HG03342 (cell line): ENCODE measurements around the gene LNX1.

ENCODE experiments used
- ATAC-seq: cut with Tn5 transposase; IDR thresholded peaks from one replicate; pipeline ENCODE4 v1.9.1; 2021; ENCODE audit warnings: mild to moderate bottlenecking, moderate library complexity; ENCODE audit not compliant: unreplicated experiment

Gene LNX1

DNA sequence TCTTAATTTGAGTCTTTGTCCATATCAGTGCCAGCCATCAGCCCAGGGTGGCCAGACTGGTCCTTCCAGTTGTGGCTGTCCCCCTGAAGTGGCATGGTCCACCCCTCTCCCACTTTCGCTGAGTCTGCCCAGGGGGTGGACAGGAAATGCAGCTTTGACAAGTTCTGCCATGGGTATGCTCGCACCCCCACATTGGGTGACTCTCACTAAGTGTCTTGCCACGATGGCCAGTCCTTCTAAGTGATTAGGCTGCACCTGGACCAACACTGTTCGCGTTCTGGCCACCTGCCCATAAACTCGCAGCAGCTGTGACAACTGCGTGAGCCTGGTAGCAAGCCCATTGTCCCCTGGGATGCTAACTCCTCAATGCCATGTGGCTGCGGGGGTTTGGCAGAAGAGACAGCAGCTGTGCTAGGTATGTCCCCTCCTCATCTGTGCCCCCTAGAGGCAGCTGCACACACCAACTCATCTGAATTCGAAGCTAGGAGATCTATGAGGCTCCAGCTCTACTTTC, 10.0 kb upstream of the LNX1 start:
- peak; percentile 76 for ATAC-seq

DNA sequence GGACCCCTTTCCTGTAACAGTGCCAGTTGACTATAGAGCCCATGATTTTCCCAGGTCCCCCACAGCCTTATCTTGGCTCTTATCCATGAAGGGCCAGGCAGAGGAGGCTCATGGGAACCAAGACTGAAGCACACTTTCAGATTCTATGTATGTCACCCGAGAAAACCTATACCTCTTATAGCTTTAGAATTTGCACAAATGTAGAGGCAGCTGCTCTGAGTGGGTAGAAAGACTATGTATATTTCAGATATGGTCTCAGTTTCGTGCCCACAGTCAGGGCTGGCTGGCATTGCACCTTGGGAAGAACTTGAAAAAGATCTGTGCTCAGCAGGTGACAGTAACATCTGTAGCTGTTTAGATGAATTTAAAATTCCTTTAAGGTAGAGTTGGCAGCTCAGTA, 8.3 kb upstream of the LNX1 start:
- ATAC-seq = no peak

DNA sequence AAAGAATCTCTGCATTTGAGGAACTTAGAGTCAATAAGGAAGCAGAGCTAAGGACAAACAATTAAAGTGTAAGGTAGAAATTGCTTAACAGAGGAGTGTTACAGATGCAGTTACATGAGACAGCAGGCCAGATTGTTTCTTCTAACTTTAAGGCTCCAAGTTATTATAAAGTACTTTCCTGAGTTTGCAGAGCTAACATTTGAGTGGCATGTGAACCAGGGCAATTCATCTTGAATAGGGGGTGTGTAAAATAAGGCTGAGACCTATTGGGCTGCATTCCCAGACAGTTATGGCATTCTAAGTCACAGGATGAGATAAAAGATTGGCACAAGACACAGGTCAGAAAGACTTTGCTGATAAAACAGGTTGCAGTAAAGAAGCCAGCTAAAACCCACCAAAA, 7.6 kb upstream of the LNX1 start:
- no peak for ATAC-seq

DNA sequence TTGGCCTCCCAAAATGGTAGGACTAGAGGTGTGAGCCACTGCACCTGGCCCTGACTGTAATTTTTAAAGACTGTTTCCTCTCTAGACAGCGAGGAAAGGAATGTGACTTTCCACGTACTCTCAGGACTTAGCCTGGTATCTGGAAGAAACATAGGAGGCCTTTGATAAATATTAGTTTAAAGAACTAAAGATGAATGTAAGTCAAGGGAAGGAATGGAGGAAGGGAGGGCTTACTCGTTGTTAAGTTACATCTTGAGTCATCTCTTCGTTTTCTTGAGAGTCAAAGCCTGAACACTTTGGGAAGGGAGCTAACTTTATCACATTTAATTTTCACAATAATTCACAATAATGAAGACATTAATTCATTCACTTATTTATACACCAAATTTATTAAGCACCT, 7.2 kb upstream of the LNX1 start:
- ATAC-seq = no peak

DNA sequence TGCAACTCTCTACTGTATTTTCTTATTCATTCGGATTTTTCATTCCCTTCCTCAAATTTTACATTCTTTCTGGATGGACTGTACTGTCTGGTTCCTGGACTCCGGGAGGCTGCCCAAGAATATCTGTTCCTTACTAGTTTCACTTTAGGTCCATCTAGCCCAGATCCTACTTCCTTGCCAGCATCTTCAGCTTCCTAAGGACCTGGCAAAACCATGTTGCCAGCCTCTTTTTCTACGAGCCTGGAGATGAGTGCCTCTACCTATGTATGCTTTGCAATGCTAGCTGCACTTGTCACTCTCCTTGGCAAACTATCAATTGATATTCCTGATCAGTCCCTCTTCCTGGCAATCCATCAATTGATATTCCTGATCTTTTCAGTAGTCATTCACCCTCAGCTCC, 5.6 kb upstream of the LNX1 start:
- ATAC-seq = no peak

DNA sequence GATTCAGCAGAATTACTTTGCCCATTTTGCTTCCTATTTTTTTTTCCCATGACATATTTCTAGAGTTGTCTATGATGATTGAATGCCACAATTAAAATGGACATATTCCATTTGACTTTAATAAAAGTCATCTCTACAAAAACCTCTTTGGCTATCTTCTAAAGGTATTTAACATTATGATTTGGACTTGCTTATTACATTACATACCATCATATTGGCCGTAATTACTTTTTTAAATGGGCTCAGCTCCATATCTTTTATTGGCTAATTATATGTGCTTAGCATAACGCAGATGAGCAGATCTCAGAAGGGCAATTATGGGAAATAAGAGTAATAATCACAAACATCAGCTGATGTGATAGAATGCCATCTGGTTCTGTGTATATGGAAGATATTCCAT, 4.5 kb upstream of the LNX1 start:
- no peak for ATAC-seq

DNA sequence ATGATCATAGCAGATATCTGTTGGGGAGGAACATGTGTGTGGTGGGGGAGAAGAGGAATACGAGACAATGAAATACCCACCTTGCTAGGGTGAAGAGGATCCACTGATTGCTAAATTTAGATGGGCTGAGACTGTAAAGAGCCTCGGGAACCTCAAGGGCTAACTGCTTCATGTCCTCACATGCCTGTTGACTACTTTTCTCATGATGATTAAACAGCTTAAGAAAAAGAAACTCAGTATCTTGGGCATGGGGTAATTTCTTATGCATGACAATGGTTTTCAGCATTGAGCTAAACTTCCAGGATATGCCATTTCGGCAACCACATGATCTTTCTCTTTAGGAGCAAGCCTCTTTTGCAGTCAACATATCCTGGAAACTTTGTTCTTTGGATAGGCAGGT, 3.9 kb upstream of the LNX1 start:
- no peak for ATAC-seq

DNA sequence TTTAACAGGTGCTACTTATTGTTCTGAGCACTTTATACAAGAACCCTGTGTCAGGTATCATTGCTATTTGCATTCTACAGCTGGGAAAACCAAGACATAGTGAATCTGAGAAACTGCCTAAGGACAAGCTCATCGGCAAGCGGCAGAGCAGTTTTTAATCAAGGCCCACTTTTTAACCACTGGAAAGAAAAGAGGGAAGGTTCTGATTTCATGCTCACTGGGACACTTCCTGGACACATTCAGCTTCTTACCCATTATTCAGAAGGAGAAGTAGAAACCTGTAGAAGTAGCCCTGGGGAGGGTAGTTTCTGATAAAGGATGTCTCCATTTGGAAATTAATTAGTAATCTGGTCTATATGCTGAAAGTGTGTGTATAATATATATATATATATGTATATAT, 2.5 kb upstream of the LNX1 start:
- ATAC-seq = no peak

DNA sequence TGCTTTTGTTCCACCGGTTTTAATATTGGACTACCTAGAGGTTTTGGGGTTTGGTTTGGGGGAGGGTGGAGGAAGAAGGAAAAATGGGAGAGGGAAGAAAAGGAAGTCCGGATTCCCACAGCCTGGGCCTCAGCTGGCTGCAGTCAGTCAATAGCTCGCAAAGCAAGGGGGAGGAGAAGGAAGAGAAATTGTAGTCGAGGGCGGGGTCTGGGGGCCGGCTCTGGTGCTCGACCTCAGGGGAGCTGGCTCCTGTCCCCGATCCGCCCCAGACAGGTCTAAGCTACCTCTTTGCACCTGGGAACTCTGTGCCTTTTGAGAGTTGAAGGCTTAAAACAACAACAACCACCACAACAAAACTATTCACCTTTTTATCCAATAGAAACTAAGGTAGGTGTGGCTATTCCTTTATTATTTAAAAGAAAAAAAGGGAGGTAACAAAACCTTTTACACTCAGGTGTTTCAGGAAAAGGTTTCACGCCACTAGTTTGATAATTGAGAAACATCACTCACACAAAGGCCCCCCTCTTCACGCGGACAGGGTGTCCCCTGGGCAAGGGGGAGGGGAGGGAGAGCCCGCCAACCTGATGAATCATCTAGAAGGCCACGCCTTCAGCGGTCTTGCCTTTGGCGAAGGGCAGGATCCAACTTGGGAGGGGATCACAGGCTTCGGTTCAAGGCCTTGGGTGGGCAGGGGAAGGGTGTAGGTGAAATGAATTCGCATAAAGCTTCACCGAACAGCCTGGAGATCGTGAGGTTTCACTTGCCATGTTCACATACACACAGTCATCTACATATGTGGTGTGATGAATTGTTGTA, 1.6 kb upstream of the LNX1 start:
- ATAC-seq = no peak

DNA sequence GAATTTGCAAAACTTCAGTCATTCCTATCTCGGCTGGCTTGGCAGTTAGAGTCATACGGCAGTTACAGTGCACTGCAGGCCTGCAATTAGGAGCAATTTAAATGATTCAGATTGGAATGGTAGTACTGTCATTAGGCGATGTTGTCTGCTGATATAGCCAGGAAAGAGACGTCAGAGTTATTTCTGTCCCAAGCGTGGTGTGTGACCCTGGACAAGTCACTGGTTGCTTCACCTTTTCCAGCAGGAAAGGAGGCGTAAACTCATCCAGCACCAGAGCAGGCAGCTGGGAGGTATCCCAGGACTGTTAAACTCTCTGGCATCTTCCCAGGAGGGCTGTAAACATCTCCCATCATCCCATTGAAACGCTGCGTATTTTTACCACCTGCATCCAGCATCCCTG, 836 bp upstream of the LNX1 start:
- ATAC-seq = no peak

DNA sequence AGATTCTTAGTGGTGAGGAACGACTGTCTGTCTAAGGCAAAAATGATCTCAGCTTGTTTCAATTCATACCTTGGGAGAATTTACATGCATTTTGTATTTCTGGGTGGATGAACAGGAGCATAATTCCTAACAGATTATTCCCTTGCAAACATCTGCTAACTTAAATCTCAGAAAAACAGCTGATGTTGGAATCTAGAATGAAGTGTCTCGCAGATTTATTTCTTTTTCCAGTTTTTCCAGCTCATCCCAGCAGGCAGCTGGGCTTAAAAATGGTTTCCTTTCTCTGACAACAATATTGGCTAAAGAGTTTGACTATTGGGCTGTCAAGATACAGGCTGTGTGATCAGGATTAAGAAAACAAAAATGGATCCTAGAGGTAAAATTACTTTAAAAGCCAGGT, 1.1 kb downstream of the LNX1 start:
- no peak for ATAC-seq

DNA sequence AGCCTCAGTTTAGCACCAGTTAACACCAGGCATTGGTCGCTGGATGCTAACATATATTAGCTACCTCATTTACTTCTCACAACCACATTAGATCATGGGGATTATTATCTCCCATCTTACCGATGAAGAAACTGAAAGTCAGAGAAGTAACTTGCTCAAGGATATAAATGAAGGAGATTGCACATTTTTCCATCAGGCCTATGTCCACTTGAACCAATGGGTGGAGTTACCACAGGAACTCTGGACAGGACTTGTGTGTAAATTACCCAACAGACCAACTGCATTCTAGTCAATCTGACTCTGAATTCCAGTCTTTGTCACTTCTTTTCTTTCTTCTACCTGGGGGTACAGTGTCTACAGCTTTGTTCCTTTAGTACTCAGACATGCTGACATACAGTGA, 1.8 kb downstream of the LNX1 start:
- ATAC-seq = no peak

DNA sequence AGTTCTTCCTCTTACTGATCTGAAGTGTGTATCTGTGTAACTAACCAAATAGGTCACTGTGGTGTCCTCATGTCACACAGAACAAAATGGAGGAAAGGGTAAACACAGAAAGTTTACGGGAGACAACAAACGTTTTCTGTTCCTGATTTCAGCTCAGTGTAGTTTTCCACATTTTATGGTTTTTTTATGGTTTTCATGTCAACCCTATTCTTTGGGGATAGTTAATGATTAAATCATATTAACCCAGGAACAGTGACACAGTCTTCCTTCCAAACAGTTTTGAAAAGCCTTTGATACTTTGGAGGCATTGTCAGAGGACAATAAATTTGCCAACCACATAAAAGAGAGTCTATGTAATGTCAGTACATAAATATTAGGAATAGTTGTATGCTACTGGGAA, 4.2 kb downstream of the LNX1 start:
- no peak for ATAC-seq

DNA sequence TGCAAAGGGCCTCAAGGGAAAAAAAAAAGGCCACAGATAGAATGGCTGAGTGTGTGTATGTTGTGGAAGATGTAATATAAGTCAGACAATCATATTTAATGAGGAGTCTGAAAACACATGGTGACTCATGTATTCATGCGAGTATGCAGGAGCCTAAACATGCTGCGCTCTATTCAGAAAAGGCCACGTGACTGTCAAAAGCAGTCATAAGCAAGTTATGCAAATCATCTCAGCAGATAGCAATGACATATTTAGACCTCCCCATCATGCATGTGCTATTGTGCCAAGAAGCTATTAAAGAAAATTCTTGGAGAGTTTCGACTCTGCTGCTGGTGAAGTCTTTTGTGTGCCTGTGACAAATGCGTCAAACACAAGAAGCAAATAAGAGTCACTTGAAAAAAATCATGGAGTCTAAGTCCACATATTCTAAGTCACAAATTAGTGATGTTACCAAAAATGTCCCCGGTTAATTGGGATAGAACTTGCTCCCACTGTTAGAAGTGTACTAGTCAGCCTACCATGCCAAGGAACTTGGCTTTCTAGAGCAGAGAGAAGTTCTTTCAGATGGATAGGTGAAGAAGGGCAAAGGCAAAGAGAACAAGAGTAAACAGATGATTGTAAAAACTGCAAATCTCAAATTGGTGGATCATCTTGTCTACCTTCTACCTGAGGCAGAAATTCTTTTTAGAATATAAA, 5.0 kb downstream of the LNX1 start:
- ATAC-seq = no peak

DNA sequence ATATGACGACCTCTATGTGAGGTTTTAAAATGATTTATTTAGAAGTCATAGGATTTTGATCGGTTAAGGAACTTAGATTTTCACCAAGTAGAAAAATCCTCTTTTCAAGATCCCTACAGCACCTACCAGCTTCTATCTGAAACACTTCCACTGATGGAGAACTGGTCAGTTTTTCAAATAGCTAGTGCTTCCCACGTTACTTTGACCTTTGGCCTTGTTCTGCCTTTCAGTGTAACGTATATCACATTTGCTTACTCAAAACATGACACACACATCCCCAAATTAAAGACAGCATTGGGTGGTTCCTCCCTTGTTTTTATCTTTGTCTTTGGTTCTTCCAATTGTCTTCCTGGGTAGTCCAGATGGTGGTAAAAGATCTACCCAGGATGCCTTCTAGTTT, 6.6 kb downstream of the LNX1 start:
- ATAC-seq = no peak

DNA sequence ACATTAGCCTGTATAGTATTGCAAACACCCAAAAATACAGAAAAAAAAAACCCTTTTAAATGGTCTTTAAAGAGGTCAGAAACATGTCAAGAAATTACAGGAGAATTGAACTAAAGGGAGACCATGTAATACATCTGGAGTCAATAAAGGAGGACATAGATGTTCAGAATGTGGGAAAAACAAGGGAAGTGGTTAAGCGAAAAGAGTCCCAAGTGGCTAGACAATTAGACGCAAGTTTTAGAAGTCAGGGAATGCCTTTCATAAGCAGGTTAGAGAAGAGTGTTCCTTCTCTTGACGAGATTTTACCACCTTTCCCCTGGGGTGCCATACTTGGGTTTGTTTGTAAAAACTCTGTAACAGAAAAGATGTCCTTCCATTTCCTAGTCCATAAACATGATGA, 7.8 kb downstream of the LNX1 start:
- no peak for ATAC-seq

DNA sequence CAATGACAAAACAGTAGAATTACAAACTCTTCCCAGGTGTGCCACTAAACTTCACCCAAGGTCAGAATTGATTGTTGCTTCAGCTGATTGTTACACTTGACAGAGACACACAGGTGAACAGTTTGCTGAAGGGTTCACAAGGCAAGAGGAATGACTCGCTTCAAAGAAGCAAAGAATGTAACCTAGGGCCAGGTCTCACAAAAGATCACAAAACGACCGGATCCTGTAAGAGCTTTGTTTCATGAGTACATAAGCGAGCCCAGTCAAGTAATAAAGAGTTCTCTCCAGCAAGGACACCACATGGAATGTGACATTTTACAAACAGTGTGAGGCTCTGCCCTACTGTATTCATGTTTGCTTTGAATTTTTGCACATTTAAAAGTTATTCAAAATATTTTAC, 9.1 kb downstream of the LNX1 start:
- no peak for ATAC-seq

DNA sequence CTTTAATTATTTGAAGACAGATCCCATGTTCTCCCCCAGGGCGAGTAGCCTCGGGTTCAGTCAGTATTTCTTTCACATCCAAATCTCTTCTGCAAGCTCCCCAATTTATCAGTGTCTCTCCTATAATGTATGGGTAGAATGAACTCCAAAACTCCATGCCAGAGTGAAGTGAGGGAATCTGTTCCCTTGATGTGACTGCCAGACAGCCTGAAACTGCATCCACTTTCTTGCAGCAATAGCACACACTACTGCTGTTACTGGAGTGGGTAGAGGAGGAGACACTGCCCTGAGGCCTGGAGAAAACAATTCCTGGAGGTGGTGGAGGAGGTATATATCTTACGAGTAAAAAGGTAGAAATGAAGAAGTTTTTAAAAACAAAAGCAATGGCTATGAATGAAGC, 11.0 kb downstream of the LNX1 start:
- ATAC-seq = no peak

DNA sequence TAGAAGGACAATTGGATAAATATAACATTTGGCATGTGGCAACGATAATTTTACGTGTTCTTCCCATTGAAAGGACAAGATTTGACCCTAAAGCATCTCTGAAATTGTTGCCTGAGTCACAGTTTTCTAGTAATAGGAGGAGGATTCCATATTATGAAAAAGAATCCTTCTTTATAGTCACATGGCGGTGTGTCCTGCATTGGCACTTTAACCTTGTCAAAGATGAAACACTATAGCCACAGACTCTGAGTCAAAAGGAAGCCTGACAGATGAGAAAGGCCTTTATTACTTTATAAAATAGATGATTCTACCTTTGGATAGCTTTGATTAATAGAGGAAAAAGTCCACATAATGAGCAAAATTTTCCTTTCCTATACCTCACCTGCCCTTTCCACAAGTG, 11.5 kb downstream of the LNX1 start:
- ATAC-seq = no peak

DNA sequence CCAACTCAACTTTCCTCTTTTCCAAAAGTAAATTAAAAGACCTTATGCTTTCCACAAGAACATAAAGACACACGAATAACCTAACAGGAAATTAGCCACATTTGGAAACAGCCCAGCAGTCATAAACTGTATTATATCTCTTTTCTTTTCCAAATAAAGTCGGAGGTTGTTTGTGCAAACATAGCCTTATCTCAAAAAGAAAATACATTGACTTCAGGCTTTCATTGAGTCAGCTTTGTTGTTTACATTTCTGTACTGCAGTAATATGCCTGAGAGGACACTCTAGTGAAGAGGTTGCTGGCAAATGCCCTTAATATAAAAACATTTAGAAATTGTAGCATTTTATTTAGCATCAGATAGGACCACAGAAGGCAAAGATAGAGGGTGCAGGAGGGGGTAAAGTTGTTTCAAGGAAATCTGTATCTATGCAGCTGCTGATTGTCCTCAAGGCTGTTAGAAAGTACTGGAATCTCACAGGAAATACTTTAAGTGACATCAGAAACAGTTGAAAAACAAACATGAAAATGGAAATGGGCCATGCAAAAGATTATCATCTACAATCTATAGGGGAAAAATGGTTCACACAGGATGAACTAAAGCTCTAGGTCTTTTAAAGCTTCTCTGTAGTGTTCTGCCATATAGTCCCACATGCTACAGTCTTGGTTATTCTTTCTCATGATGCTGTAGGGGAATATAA, 14.5 kb downstream of the LNX1 start:
- no peak for ATAC-seq

DNA sequence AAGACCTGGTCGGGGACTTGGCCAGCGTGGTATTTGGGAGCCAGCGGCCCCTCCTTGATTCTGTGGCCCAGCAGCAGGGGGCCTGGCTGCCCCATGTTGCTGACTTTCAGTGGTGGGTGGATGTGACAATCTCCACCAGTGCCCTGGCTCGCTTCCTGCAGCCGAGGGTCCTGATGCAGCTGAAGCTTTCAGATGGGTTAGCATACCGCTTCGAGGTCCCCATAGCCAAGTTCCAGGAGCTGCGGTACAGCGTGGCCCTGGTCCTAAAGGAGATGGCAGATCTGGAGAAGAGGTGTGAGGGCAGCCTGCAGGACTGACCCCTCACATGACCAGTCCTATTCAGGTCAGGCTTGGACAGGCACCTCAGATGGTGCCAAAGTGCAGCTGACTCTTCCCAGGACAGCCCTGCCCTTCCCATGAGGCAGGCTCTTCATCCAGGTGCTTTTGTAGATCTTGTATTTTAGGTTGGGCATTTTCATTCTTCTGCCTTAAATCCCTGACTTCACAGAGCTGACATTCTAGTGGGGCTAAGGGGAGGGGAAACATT, 15.1 kb downstream of the LNX1 start:
- ATAC-seq = no peak

DNA sequence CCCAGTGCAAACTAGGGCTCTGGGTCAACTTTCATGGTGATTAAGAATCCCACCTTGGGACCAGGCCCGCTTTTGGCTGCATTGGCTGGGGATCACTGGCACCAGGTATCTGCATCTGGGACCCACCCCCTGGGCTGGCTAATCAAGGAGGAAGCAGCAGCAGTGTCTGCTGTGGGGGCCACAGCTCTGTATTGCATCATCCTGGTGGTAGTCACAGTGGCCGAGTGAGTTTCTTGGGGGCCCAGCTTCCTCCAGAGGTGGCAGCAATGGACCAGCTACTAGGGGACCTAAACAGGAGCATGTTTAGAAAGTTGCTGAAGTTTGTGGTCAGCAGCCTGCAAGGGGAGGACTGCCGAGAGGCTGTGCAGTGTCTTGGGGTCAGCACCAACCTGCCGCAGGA, 15.7 kb downstream of the LNX1 start:
- ATAC-seq = no peak
